DMS 273 treated with DMSO at 0.1 percent for 48 hours (cell line): ENCODE measurements around the gene GNAI1.
"Not testable (repeated sequence)": the region's sequence is repeated elsewhere in the genome, so short reads cannot be mapped to it uniquely, and the experiment has no call there.

Source experiments
- DNase-seq: peaks from one replicate; lab custom pipeline; 2025; lab: John Stamatoyannopoulos, UW

The GNAI1 gene

DNA sequence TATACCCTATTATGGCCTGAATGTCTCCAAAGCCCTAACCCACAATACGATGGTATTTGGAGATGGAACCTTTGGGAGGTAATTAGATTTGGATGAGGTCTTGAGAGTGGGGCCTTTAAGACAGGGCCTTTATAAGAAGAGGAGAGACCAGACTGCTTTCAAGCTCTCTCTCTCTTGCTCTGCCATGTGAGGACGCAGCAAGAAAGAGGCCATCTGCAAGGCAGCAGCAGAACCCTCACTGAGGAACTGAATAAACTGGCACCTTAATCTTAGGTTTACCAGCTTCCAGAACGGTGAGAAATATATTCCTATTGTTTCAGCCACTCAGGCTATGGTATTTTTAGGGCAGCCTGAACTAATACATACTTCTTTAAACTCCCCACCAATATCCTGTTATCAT is 2.0 kb upstream of the GNAI1 start:
- no peak for DNase-seq

DNA sequence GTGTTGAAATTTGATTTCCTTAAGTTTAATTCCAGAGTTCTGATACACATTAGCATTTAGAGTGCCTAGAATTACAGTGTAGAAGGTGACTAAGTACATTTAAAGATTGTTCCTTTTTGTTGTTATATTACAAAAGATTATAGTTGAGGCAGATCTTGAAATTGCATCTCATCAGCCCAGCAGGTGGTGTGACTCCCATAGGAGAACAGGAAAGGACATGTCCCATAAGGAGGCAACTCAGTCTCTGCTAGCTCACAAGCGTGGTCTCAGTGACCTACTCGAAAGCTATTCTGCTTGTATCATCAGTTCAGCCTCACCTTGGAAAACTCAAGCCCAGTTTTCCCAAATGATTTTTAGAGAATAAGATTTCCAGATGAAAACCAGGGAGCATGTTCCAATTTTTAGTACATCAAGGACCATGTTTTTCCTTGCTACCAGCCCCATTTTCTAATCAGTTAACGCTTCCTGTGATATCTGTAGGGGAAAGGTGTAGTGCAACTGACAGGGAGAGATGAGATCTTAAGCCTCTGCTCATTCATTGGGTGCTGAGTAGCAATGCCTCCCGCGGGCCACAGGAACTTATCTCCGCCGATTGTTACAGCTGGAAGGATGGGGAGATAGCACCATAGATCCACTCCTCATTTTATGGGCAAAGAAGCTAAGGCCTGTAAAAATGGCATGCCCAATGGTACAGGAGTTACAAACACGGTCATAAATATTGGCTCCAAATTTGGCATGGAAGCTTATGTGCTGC is 1.1 kb upstream of the GNAI1 start:
- DNase-seq = no peak

DNA sequence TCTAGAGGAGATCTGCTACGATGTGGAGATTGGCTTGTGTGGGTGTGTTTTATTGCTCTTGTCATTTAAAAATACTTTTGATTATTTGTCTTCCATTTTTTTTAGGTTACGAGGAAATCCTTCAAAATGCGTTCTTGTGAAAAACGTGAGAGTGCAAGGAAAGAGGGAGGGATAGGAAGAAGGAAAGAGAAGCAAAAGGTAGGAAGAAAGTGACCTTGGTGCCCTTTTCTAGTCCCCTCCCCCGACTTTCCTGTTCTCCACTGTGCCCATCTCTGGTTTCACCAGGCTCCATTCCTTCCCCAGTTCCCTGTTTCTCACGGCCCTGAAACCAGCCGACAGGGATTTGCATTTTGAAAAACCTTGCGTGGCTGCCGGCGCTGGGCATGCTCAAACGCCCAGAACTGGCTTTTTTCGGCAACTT is 506 bp upstream of the GNAI1 start:
- DNase-seq = peak; percentile 69

DNA sequence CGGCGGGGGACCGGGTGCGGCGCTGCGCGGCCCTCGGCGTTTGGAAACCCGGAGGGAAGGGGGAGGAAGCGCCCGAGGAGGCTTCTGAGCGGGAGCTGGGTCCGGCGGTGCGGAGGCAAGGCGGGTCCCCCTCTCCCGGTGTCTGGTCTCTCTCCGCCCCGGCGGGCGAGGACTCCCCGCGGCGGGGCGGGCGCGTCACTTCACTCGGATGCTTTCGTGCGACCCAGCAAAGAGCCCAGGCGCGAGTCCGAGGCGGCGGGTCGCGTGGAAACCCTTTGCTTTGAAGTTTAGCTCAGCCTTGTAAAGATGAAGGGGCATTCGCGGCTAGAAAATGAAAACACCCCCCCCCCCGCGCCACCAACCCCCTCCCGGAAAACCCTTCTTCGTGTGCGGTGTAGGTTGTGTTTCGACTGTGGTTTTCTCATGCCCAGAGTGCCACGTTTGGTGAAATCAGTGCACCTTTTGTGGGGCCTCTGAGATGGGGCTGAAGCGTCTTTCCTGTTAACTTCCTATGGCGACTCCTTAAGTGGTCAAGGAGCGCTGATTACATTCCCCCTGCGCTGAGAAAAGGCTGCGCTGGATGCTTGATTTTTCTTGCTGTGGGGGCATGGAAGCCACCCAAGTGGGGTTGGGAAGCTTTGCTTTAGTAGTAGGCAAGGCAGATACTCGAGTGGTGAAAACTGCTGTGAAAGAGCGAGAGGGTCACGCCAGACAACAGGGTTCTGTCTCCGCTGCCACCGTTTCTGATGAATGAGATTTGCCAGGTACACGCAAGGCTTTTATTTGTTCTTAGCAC is 876 bp downstream of the GNAI1 start:
- DNase-seq = no peak

DNA sequence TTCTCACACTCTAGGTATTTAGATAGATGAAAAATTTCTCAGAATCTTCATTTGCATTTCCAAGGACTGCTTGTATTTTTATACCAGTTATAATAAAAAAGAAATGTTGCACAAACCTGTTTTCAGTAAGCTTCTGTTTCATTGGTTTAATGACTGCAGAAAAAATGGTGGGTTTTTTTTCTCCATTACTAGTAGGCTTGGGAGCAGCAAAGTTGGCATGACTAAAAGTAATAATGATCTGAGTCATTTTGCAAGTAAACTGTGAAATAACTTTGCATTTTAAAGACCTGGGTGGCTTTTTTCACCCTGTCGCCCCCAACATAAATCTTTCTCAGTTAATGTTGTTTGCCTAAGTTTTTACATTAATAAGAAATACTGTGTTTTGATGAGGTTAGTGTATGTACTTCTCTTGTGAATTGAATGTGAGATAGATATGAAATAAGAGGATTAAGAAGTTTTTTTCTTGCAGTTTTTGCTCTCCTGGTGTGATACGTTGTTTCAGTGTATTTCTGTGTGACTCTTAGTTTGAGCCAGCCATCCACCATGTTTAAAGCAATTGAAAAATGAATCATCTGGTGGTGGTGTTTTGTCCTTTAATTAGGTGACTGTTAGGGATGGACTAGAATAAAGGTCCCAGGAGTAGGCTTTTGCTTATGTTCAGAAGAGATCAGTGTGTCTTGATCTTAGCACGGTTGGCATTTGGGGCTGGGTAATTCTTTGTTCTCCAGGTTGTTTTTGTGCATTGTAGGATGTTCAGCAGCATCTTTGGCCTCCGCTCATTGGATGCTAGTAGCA is 1.8 kb downstream of the GNAI1 start:
- DNase-seq = no peak

DNA sequence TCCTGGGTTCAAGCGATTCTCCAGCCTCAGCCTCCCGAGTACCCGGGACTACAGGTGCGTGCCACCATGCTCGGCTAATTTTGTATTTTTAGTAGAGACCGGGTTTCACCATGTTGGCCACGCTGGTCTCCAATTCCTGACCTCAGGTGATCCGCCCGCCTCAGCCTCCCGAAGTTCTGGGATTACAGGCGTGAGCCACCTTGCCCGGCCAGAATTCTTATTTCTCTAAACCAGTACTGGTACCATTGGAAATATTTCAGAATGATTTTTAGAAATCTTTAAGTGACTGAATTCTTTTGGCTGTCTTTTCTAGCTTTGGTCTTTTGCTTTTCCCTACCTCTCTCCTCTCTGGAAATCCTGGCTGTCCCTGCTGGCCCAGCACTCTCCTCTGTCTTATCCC is 2.8 kb downstream of the GNAI1 start:
- DNase-seq = no peak

DNA sequence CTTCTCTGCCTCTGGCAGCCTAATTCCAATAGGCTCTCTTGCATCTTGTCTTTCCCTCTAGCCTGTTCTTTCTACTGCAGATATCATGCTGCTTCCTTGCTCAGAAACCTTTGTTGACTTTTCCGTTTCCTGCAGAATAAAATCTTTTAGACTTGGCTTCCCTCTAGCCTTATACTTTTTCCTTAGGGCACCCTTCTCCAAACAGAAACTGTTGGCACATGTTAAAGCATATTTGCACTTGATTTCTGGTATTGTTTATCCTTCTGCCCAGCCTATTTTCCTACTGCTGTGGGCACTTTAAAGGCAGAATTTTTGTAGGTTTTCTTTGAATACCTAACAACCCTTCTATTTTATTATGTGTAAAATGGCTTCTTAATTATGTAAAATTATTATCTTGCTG is 4.6 kb downstream of the GNAI1 start:
- DNase-seq = no peak

DNA sequence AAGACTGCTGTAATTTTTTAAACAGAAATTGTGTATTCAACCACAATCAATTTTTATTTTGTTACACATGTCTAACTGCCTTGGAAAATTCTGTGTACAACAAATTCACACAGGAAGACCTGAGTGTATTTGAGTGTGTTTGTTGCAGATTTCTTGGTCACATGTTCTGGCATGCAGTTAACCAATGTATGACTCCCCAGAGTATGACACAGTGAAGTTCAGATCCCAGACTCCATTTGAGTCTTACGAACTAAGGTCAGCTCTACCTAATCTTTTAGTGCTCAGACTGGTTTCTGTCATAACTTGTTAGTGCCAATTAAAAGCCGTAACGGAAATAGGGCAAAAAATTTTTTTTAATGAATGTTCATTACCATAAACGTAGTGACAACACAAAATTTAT is 5.8 kb downstream of the GNAI1 start:
- no peak for DNase-seq

DNA sequence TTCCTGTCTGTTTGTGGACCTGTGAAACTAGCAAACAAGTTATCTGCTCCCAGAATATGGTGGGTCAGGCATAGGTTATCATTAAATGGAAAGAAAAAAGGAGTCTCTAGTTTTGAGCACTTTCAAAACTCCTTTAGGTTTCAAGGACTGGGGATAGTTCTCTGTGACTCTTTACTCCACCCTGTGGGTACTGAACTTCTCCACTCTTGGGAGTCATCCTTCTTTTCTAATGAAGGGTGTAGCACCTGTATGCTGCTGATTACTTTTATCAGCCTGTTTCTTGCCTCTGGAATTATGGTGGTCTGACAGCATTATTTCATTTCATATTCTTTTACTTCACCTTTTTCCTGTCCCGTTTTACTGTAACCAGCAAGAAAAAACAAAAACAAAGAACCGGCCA is 6.7 kb downstream of the GNAI1 start:
- DNase-seq = no peak

DNA sequence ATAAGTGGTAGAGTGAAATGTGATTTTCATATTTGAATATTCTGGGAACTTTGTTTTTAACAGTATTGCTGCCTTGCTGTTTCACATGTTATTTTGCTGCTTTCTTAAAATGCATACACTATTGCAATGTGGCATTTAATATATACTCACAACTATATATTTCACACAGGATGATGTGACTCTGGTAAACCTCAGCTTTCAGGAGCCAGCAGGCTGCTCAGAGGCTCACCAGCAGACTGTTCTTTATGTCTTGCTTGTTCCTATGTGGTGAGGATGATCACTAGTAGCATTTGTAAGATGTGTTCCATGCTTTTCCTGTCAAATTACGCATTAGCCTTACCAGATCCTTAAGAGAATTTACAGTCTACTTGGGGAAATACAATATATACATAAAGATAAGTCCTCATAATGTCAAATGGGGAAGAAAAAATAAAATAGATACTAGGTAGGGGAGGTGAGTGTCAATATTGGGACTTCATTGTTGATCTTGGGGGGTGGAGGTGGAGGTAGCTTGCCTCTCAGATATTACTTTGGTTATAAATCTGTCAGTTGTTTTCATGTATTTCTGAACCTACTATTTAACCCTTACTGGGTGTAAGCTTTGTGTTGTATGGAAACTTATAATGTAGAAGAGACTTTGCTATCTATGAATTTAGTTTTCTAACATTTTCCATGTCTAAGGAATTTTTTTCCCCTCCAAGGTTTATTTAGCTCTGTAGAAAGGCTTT is 8.4 kb downstream of the GNAI1 start:
- no peak for DNase-seq

DNA sequence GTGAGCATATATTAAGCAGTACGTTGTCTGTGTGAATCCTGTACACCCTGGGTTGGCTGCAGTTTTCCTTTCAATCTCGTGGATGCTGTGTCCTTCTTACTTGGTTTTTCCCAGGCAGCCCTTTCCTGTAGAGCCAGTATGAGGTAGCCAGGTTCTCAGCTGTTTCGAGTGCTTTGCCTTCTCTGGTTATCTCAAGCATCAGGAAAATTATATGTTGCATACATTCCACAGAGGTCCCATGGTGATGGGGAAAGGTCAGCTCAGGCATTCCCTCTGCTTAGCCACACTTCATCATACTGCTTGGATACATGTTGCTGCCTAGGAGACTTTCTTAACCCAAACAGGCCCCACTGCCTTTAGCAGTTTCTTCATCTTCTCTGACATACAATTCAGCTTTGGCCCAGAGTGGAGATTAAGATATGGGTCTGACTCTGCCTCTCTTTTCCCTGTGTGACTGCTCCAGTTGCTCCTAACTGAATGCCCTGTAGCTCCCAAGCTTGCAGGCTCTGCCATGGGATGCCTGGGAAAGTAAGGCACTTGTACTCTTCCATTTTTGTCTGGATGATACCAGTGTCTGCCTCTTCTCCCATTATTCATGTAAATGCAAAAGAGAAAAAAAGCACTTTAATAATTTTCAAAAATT is 11.3 kb downstream of the GNAI1 start:
- no peak for DNase-seq

DNA sequence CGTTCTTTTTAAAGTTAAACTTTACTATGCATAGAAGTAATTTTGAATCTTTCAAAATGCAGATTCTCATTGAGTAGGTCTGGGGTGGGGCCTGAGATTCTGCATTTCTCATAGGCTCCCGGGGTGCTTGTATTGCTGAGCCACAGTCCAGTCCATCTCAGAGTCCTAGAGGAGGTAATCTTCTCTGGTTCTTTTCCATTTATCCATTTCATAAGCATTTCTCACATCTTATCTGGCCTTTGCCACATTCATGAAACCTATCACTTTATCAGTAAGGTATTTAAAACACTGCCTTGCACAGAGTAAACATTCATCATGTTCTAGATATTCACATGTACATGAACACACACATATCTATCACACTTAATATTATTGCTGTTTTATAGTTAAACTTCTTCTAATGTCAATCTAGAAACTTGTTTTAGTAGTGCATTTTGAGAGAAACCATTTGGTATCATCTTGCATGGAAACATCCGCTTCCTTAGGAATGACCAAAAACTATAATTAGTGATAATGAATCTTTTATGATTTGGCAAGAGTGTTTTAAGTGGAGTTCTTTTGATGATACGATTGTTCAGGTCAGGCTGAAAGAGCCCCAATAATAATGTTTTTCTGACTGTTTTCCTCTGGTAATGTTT is 12.0 kb downstream of the GNAI1 start:
- DNase-seq = no peak

DNA sequence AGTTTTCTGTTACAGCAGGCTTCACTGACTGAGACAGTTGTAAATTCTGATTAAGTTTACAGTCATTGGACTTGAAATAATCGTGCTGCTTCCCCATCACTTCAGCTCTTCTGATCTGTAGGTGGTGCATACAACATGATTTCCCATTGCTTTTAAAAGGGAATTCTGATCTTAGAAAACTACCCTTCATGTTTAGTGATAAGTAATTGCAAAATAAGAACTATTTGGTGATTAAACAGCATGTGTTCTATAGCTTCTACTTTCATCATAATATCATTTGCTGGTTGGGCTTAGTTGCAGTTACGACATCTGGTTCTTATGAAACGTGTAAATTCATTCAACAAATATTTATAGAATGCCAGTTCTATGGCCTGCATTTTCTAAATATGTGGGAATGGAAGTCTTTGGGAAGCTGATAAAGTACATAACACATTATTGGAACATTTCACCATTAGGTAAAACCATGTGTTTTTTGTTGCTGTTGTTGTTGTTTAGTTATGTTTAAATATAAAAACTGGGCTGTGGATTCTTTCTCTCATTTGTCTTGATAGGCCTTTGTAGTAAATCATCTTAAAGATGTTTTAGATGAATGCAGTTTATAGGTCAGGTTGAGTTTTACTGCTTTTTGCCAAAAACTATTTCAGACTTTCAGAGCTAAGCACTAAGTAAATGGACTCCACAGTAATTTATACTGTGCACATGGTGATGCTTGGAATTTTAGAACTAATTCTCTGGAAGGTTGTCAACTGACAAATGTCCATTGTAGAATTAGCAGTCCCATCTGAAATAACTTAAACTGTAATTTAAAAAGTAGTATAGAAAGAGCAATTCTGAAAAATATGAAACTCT is 13.1 kb downstream of the GNAI1 start:
- DNase-seq = no peak

DNA sequence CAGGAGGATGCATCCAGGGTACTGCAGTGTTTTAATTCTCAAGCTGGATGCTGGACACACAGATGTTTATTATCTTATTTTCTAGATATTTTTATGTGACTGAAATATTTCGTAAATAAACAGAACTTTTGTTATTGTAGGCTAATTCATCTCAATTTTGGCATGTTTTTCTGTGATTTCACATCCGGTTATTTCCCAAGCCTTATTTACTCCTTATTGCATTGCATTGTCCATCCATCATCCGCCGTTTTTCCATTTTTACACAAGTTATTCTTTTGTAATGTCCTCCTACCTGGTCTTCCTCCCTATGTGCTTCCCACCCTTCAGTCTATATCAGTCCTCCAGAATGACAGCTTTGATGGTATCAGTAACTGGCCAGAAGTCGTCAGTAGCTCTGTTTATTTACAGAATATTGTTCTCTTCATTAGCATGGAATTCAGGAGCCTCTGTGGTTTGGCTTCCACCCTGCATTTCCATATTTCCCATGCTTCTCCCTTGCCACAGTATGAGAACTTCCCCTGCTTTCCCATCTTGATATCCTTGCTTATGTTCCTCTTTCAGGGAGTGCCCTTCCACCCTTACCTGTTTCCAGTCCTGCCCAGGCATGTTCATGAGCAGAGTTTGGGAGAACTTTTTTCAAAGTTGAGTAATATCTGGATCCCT is 16.1 kb downstream of the GNAI1 start:
- no peak for DNase-seq

DNA sequence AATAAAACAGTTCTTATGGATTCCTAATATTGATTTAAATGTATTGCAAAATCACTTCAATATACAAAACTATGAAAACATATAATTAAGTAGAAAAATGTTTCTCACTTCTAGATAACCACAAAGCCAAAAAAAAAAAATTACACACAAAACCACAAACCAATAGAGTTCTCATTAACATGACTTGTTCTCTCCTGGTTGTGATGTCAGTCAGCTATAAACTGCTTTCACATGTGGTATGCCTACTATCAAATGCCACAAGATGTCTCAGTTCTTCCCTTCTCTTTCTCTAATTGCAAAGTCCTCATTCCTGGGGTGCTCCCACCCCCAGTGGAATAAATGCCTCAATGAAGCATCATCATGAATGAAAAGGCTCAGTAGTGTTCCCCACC is 16.6 kb downstream of the GNAI1 start:
- DNase-seq = no peak

DNA sequence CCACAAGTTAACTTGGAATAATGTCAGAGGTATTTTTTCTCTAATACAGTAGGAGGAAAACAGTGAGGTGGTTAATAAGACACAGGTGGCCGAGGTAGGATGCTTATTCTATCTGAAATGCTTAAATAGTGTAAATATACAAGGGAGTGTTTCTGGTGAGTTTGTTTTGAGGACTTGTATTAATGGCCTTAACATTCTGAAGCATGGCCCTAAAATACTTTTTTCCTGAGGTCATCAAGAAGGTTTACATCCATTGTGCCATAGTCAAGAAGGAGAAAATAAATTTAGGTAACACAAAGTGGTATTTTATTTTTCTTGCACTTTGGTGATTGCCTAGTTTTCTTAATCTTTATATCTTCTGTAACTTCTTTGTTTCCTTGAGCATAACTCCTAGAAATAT is 18.8 kb downstream of the GNAI1 start:
- DNase-seq = no peak

DNA sequence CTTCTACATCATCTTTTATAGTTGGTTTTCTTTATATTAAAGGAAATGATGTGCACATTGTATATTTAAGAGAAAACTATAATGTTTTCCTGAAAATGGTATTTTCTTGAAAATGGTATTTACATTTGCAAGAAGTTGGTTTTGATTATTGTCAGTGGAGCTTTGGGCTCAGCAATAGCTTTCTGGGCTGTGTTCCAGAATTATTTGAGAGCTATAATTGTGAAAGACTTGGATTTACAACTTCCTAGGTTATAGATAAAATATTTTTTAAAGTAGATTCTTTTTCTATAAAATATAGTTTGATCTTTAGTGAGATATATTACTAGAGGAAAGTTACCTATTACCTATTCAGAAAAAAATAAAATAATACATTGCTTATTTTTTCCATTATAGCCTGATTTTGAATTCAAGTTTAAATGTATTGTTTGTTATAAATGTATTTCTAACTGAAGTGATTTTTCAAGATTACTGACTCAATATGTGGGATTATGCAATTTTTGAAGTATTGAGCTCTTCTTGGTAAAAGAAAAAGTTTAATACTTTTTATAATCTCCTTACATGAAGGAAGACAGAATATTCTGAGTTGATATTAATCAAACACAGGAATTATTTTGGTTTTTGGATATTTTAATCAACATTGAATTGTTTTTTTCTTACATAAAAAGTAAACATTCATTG is 20.2 kb downstream of the GNAI1 start:
- no peak for DNase-seq

DNA sequence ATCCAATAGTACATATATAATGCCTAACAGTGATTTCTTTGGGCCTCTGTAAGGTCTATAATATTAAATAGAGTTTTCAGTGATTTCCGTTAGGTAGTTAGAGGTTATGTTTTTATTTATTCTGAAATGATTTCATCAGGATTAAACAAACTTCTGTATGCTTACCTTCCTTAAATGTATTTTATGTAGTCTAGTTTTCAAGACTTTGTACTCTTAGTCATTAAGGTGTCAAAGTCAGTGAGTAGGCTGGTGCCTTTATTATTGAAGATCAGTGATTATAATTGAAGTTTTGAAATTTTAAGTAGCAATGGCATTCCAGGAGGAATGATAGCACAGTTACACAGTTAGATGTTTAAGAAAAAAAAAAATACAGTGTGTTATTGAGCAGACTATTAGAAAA is 20.7 kb downstream of the GNAI1 start:
- DNase-seq = no peak

DNA sequence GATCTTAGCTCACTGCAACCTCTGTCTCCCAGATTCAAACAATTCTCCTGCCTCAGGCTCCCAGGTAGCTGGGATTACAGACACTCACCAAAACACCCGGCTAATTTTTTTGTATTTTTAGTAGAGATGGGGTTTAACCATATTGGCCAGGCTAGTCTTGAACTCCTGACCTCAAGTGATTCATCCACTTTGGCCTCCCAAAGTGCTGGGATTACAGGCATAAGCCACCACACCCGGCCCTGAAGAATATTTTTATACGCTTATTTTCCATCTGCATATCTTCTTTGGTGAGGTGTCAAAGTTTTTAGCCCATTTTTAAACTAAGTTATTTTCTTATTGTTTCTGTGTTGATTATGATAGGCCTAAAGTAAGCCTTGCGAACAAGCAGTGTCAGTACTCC is 23.1 kb downstream of the GNAI1 start:
- DNase-seq = not testable (repeated sequence)
